ENCODE results near the gene HES6.

The HES6 gene

DNA sequence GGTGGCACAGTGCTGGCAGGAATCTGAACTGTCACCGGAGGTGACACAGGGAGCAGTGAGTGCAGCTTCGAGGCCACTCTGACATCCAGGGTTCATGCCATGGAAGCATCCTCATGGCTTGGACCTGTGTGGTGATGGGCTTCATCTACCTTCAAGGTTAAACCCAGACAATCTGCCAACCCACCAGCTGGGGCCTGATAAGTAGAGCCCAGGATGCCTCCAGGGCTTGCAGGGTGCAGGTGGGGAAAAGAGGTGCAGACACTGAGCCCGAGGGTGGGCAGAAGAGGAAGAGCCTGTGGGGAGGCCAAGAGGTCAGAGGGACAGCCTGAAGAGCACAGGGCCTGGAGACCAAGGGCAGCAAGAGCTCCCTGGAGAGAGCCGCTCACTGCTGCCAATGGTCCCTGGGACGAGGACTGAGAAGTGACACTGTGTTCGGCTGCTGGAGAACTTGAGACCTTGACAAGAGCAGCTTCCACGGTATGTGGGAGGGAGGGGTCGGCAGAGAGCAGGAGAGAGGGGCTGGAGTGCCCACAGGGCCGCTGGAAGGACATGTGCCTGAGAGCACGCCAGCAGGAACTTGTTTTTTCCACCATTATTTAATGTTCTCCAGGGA is 8.1 kb upstream of the HES6 start:
- peak; percentile 46 for DNase-seq
- peak overlapping the region; percentile 80 for H3K27ac Mint-ChIP-seq
- TF ChIP-seq, protein P1, sequence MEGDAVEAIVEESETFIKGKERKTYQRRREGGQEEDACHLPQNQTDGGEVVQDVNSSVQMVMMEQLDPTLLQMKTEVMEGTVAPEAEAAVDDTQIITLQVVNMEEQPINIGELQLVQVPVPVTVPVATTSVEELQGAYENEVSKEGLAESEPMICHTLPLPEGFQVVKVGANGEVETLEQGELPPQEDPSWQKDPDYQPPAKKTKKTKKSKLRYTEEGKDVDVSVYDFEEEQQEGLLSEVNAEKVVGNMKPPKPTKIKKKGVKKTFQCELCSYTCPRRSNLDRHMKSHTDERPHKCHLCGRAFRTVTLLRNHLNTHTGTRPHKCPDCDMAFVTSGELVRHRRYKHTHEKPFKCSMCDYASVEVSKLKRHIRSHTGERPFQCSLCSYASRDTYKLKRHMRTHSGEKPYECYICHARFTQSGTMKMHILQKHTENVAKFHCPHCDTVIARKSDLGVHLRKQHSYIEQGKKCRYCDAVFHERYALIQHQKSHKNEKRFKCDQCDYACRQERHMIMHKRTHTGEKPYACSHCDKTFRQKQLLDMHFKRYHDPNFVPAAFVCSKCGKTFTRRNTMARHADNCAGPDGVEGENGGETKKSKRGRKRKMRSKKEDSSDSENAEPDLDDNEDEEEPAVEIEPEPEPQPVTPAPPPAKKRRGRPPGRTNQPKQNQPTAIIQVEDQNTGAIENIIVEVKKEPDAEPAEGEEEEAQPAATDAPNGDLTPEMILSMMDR (IDR thresholded peaks at IDR 0.05) = no peak
- peak overlapping the region; percentile 57 for H3K4me3 Mint-ChIP-seq
- H3K36me3 Mint-ChIP-seq (ENCODE audit: low read depth) = peaks cover 29% of the 10 kb centered on the region
- H3K4me1 Mint-ChIP-seq = peaks cover 63% of the 10 kb centered on the region
- H3K27me3 Mint-ChIP-seq (ENCODE audit: low read depth, poor library complexity) = peaks cover 3% of the 10 kb centered on the region
- no peaks in the 10 kb centered on the region for H3K9me3 Mint-ChIP-seq

DNA sequence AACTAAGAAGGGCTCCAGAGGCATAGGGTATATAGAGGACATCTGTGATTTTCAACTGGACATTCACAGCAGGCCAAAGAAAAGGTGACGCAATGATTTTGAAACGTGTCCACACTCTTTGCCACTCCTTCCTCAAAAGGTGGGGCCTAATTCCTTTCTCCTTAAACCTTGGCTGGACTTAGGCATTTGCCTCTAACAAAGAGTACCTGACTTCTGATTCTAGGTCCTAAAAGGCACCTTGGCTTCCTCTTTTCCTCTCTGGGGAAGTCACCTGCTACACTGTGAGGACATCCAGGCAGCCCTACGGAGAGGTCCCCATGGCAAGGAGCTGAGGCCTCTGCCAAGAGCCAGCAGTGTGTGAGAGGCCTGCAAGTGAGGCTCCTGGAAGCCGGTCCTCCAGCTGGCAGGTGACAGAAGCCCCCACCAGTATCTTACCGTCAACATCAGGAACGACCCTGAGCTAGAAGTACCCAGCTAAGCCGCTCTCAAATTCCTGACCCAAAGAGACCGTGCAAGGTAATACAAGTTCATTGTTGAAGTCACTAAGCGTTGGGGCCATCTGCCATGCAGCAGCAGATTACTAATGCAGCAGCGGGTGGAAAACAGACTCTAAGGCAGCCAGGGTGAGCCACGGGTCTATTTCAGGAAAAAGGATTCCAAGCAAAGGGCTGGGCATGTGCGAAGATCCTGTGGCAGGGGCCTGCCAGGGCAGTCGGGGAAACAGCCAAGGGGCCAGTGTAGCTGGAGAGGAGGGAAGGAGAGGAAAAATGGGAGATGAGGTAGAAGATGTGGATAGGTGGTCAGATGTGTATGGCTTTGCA is 7.4 kb upstream of the HES6 start:
- Mint-ChIP-seq H3K4me1 (peaks cover 70% of the 10 kb centered on the region), H3K9me3 (no peaks in the 10 kb centered on the region), H3K27ac (no peak overlapping the region), H3K27me3 (ENCODE audit: low read depth, poor library complexity) (peaks cover 3% of the 10 kb centered on the region), H3K36me3 (ENCODE audit: low read depth) (peaks cover 29% of the 10 kb centered on the region), H3K4me3 (peak overlapping the region; percentile 65)
- DNase-seq = no peak
- TF ChIP-seq, protein P1 (IDR thresholded peaks at IDR 0.05) = no peak

DNA sequence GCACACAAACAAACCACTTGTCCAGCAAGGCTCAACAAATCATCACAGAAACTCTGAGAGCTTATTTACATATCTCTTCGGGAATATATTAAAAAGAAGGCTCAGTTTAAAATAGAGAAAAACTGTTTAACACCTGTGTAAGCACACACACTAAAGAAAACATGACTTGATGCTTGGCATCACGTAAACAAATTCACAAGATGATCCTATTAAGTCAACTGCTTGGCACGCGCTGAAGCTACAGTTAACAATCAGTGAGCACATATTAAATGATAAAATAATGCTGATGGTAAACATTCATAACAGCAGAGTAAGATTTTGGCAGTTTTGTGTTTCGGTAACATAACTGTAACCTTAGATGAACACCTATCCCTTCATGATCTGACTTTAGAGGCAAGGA is 4.3 kb upstream of the HES6 start:
- no peaks in the 10 kb centered on the region for H3K9me3 Mint-ChIP-seq
- H3K36me3 Mint-ChIP-seq (ENCODE audit: low read depth) = peaks cover 25% of the 10 kb centered on the region
- no peak for DNase-seq
- TF ChIP-seq, protein P1 (IDR thresholded peaks at IDR 0.05) = no peak
- H3K4me1 Mint-ChIP-seq = peaks cover 56% of the 10 kb centered on the region
- no peak overlapping the region for H3K27ac Mint-ChIP-seq
- no peaks in the 10 kb centered on the region for H3K27me3 Mint-ChIP-seq (ENCODE audit: low read depth, poor library complexity)
- H3K4me3 Mint-ChIP-seq = no peak overlapping the region

DNA sequence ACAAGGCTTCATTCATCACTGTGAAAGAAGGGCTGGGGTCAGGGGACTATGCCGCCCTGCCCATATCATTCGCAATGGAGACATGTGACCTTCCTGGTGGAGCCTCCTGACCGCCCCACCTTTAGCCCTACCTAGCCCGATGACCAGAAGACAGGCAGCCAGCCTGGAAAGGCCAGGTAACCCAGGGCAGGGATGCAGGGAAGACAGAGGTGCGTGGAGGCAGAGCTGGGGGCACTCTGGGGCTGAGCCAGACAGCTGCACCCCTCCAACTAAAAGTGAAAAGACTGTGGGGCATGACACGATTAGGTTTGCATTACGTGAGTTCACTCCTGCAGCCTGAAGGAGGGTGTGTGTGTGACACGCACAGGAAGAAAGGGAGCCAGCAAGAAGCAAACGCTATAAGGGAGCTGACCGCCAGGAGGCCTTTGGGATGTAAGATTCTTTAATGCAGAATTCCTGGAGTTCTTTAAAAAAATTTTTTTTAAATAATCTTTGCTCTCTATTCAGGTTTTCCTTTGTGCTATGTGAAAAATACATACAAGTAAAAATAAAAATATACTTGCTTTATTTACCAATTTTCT is 3.7 kb upstream of the HES6 start:
- H3K27ac Mint-ChIP-seq = peak overlapping the region; percentile 92
- H3K4me1 Mint-ChIP-seq = peaks cover 54% of the 10 kb centered on the region
- TF ChIP-seq, protein P1 (IDR thresholded peaks at IDR 0.05) = peak; percentile 43
- no peaks in the 10 kb centered on the region for H3K9me3 Mint-ChIP-seq
- no peaks in the 10 kb centered on the region for H3K27me3 Mint-ChIP-seq (ENCODE audit: low read depth, poor library complexity)
- H3K4me3 Mint-ChIP-seq = no peak overlapping the region
- DNase-seq = no peak
- peaks cover 24% of the 10 kb centered on the region for H3K36me3 Mint-ChIP-seq (ENCODE audit: low read depth)

DNA sequence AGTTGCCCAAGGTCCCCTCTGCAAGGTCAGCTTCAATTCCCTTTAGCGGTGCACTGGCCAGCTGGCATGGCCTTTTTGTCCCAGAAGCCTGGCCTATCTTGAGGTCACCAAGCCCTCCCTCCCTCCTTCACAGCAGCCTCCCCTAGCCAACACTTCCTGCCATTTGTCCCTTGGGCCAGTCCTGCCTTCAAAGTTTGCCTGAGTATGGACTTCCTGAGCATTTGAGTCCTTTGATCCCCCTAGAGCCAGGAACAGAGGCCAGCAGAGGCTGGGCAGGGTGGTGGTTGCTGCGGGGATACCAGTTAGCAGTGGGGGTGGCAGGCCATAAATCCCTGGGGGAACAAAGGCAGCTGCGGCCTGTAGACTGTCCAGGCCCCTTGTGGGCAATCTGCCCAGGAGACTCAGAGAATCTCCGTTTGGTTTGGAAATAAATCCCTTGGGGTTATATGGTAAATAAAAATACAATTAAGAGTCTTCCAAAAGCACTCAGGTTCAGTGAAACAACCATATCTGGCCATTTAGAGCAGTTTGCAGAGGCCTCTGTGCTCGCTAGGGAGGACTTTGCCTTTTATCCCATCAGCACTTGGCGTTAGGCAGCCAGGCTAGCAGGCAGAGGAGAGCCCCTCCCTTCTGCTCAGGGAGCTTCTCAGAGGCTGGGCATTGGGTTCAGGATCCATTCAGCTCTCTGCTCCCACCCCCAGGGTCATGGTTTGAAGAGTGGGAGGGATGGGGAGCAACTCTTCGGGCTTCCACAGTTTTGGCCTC is 3.1 kb upstream of the HES6 start:
- no peak for DNase-seq
- Mint-ChIP-seq H3K27me3 (ENCODE audit: low read depth, poor library complexity) (peaks cover 3% of the 10 kb centered on the region), H3K9me3 (no peaks in the 10 kb centered on the region), H3K4me3 (no peak overlapping the region), H3K36me3 (ENCODE audit: low read depth) (peaks cover 19% of the 10 kb centered on the region), H3K4me1 (peaks cover 53% of the 10 kb centered on the region), H3K27ac (peak overlapping the region; percentile 92)
- TF ChIP-seq, protein P1 (IDR thresholded peaks at IDR 0.05) = no peak

Data from nephron progenitor cell (in vitro differentiated cells).